HG03139 (cell line): Measurements from ENCODE around the gene IL6ST.
"Not testable (repeated sequence)": the region's sequence is repeated elsewhere in the genome, so short reads cannot be mapped to it uniquely, and the experiment has no call there.

ENCODE experiments used
- ATAC-seq: cut with Tn5 transposase; IDR thresholded peaks from one replicate; pipeline ENCODE4 v1.9.1; 2021; ENCODE audit not compliant: unreplicated experiment

Gene IL6ST

GRCh38 chr5:56006094-56006493, 11.3 kb upstream of the IL6ST start:
- no peak for ATAC-seq

- no peak for ATAC-seq
Measured at GRCh38 chr5:56004874-56005273, 10.1 kb upstream of the IL6ST start.

DNA sequence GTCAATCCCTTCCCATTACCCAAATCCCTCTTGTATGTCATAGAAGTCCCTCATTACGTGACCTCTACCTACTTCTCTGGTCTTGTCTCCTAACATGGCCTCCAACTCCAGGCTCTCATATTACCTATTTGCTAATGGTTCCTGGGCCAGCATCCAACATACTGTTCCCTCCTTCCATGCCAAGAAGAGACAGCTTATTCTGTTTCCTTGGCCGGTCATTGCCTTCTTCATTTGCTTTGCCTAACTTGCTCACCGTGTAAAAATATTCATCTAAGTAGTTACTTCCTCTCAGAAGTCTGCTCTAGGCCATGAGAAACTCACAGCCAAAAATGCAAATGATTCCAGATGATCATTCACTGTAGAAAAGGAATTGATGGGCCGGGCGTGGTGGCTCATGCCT, 8.9 kb upstream of the IL6ST start:
- ATAC-seq, result no peak

GRCh38 chr5:56003179-56003578, 8.4 kb upstream of the IL6ST start:
- no peak for ATAC-seq

DNA sequence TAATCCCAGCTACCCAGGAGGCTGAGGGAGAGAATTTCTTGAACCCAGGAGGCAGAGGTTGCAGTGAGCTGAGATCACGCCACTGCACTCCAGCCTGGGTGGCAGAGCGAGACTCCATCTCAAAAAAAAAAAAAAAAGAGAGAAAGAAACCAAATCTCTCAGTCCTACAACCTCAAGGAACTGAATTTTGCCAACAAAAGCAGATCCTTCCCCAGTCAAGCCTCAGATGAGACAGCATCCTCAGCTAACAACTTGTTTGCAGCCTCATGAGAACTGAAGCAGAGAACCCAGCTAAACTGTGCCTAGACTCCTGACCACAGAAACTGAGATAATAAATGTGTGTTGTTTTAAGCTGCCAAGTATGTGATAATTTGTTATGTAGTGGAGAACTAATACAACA, 7.5 kb upstream of the IL6ST start:
- ATAC-seq, result no peak

DNA sequence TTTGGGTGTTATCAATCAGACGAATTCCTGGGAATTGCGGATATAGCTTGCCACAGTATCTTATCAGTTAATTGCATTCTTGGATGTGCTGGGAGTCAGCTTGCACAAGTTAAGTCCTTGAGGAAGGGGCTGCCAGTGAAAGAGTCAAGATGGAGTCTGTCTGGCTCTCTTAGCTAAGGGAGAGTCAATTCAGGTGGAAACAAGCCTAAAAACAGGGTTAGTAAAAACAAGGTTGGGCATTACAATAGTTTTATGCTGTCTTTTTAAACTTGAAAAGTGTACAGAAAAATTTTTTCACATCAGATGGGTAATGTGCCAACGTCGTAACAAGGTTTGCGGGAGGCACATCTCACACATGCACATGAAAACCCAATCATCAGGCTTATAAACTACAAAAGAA, 5.5 kb upstream of the IL6ST start:
- not testable (repeated sequence) for ATAC-seq

DNA sequence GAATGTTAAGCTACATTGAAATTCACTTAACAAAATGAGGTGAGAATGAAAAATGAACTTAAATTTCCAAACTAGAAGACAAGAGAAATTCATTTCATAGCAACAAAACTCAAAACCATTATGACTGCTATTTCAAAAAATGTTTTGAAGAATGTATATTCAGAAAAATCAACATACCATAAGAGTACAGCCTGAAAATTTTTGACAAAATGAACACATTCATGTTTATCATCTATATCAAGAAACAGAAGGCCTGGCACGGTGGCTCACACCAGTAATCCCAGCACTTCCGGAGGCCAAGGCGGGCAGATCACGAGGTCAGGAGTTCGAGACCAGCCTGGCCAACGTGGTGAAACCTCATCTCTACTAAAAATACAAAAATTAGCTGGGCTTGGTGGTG, 4.2 kb upstream of the IL6ST start:
- no peak for ATAC-seq

DNA sequence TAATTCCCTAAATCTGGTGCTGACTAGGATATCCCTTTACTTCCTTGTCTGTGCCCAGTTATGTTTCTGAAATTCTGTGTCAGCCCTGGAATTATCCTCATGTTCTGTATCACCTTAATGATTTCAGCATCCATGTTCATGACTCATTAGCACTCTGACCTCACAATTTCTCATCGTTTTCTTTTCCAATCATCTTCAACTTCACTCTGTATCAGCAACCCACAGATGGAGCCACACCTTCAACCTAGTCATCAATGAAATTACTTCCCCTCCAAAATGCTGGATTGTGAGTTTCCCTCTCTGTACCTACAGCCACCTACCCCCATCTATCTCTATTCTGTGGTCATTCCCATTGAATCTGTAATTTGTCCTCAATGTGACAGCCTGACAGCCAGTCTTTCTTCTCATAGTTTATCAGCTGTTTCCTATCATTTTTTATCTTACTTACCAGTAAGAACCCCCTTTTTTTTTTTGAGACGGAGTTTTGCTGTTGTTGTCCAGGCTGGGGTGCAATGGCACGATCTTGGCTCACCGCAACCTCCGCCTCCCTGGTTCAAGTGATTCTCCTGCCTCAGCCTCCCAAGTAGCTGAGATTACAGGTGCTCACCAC, 3.1 kb upstream of the IL6ST start:
- ATAC-seq, result no peak

GRCh38 chr5:55994998-55995914, 493 bp upstream of the IL6ST start:
- peak; percentile 94 for ATAC-seq

DNA sequence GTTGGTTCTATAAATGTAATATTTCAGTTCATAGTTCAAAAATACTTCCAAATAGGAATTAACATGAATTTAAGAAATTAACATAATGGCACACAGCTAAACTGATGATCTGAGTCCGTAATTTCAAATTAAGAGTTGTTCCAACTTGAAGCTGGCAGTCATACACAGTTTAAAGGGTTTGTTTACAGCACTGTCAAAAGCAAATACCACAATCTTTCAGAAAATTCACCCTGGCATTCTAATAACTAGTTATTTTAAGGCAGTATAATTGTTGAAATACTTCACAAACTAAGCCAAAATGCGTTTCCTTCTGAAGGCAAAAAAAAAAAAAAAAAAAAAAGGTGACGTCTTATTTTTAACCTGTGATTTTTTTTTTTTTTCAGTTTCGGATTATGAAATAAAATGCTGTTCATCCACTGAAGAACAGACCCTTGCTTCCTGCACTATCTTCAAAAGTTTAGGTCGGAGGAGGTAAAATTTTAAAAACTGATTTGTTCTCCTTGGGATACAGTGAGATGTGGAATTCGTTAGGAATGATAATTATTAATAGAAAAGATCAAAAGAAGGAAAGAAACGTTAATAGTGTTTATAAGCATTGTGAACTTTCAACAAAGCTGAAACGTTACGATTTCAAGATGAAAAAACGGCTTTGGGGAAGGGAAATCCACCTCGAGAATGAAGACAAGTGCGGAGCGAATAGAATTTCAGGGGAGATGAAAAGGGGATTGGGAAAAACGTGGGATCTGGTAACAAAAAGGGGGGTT, 850 bp downstream of the IL6ST start:
- no peak for ATAC-seq

DNA sequence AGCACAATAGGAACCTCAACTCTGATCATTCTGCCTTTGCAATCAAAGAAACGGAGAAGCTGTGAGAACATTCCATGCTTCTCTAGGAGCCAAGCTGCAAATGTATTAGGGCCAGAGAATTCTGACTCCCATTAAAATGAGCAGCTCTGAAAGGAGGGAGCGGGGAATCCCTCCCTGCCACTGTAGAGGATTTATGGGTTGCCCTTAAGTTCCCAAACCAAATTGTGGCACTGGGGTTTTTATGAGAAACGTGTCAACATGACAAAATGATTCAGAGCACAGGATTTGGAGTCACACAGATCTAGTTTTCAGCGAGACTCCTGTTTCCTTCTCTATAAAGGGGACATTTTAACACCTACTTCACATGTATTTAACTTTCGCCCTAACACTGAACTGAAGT, 1.8 kb downstream of the IL6ST start:
- ATAC-seq, result no peak

DNA sequence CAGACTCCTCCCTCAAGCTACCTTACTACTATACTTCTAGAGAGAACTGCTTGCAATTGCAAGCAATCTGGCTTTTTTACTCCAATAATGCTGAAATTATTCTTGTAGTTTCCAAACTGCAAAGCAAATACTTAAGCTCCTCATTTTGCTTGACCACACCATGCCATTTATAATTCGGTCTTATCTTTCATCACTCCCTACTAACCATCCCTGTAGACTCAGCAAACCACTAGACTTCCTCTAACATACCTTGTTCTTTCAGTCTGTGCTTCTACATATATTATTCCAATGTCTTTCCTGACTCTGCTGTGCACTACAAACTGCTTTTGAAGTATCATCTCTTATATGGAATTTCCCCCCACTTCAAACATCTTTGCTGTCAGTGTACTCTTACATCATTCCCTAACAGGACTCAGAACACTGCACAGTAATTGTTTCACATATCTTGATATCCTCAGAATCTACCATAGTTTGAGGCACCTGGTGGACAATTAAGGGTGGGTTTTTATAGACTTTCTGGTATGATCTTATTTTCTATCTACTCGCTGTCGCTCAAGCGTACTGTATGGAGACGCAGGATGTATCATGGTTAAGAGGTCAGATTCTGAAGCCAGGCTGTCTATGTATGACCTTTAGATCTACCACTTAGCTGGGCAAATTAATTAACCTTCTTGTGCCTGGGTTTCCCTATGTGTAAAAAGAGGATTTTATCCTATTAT, 2.8 kb downstream of the IL6ST start:
- no peak for ATAC-seq

GRCh38 chr5:55990895-55991294, 3.9 kb downstream of the IL6ST start:
- not testable (repeated sequence) for ATAC-seq

DNA sequence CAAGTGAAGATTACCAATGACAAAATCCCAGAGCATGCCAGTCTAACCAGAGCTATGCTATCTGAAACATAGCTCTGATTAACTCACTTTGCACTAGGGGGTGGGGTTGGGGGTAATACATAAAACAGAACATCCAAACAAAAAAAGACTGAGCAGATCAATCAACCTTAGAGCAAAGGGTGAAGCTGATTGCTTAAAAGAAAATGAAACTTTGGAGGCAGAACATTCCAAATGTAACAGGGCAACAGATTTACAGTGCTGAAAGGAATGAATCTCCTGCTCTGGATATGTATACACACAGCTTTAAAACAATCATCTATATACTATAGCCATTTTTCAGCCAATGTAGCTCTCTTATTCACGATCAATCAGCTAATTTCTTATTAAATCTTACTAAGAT, 4.9 kb downstream of the IL6ST start:
- ATAC-seq, result no peak

DNA sequence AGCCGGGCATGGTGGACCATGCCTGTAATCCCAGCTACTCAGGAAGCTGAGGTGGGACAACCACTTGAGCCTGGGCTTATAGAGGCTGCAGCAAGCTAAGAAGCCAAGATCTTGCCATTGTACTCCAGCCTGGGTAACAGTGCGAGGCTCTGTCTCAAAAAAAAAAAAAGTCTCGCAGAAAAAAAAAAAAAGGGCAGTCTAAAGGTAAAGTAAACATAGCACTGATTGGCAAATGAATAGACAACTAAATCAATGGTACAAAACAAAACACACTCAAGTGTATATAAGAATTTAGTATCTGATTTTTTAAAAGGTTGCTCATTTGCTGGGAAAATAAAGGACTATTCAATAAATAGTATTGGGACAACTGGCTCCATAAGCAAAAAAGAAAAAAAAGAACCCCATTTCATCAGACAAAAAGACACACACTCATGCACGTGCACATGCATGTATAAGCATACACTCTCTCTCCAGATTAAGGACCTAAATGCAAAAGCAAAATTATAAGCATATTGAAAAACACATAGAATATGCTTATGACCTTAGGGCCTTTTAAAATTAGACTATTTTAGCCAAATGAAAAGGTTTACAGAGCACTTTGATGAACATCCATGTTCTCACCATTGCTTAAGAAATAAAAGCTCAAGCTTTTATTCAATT, 5.7 kb downstream of the IL6ST start:
- no peak for ATAC-seq

DNA sequence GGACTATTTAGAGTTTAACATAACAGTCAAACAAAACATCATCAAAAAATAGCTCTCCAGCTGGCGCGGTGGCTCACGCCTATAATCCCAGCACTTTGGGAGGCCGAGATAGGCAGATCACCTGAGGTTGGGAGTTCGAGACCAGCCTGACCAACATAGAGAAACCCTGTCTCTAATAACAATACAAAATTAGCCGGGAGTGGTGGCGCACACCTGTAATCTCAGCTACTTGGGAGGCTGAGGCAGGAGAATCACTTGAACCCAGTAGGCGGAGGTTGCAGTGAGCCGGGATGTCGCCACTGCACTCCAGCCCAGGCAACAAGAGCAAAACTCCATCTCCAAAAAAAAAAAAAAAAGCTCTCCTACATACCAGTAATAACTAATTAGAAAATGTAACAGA, 6.3 kb downstream of the IL6ST start:
- not testable (repeated sequence) for ATAC-seq

GRCh38 chr5:55986931-55987330, 7.8 kb downstream of the IL6ST start:
- no peak for ATAC-seq

GRCh38 chr5:55985181-55985580, 9.6 kb downstream of the IL6ST start:
- ATAC-seq, result no peak

DNA sequence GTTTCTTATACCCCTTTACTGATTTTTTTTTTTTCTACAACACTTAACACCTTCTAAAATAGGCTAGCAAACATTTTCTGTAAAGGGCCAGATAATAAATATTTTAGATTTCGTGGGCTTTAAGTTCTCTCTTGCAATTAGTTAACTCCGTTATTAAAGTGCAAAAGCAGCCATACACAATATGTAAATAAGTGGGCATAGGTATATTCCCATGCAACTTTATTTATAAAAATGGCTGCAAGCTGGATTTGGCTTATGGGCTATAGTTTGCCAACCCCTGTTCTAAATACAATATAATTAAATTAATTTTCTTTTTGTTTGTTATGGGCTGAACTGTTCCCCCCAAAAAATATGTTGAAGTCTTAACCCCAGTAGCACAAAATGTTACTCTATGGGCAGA, 10.8 kb downstream of the IL6ST start:
- ATAC-seq, result no peak

GRCh38 chr5:55982957-55983381, 11.8 kb downstream of the IL6ST start:
- no peak for ATAC-seq

- no peak for ATAC-seq
Measured at GRCh38 chr5:55973296-55973695, 21.5 kb downstream of the IL6ST start.
